Measurements from ENCODE around the gene RB1.
"Not testable (repeated sequence)": the region's sequence is repeated elsewhere in the genome, so short reads cannot be mapped to it uniquely, and the experiment has no call there.

RB1 gene

GRCh38 chr13:48299591-48299990, 4.0 kb upstream of the RB1 start:
- DNase-seq = no peak

GRCh38 chr13:48302871-48303358, 636 bp upstream of the RB1 start:
- no peak for DNase-seq

GRCh38 chr13:48304143-48304876, 759 bp downstream of the RB1 start:
- DNase-seq = no peak

GRCh38 chr13:48311223-48311622, 7.7 kb downstream of the RB1 start:
- DNase-seq = no peak

GRCh38 chr13:48315969-48316650, 12.6 kb downstream of the RB1 start:
- DNase-seq = no peak

- DNase-seq = no peak
These were observed 13.4 kb downstream of the RB1 start for GRCh38 chr13:48316826-48317510.

GRCh38 chr13:48317511-48318376, 14.2 kb downstream of the RB1 start:
- no peak for DNase-seq

- DNase-seq = no peak
These were observed 14.8 kb downstream of the RB1 start for GRCh38 chr13:48318377-48318811.

GRCh38 chr13:48318821-48319511, 15.4 kb downstream of the RB1 start:
- DNase-seq = no peak

GRCh38 chr13:48319531-48320398, 16.2 kb downstream of the RB1 start:
- DNase-seq = no peak

GRCh38 chr13:48320399-48320790, 16.8 kb downstream of the RB1 start:
- no peak for DNase-seq

GRCh38 chr13:48320891-48321510, 17.4 kb downstream of the RB1 start:
- DNase-seq = no peak

GRCh38 chr13:48322294-48322693, 18.7 kb downstream of the RB1 start:
- no peak for DNase-seq

- no peak for DNase-seq
These were observed 30.4 kb downstream of the RB1 start for GRCh38 chr13:48333976-48334375.

- DNase-seq = no peak
These were observed 31.1 kb downstream of the RB1 start for GRCh38 chr13:48334534-48335127.

- not testable (repeated sequence) for DNase-seq
These were observed 35.6 kb downstream of the RB1 start for GRCh38 chr13:48339198-48339597.

- no peak for DNase-seq
These were observed 40.7 kb downstream of the RB1 start for GRCh38 chr13:48344264-48344663.

- DNase-seq = no peak
These were observed 43.0 kb downstream of the RB1 start for GRCh38 chr13:48346583-48346982.

- DNase-seq = no peak
These were observed 46.0 kb downstream of the RB1 start for GRCh38 chr13:48349525-48349924.

- DNase-seq = no peak
These were observed 50.0 kb downstream of the RB1 start for GRCh38 chr13:48353590-48353989.

All from NCI-H446 treated with DMSO at 0.1 percent for 48 hours (cell line).